Activated CD8-positive, alpha-beta T cell treated with anti-CD3 and anti-CD28 coated beads for 36 hours (primary cell): Measurements from ENCODE around the gene CX3CL1. TPM values are rescaled to one million over a fixed set of nuclear protein-coding genes. Genes with fewer than 3 reads are reported as not detected.
"Not testable (repeated sequence)": the region's sequence is repeated elsewhere in the genome, so short reads cannot be mapped to it uniquely, and the experiment has no call there.

Source experiments
- ATAC-seq: fragments of 200-7000 bp; cut with Tn5 transposase; one replicate; pipeline ENCODE4 v1.10.0; 2021; ENCODE audit warnings: mild to moderate bottlenecking, moderate library complexity
- CTCF ChIA-PET: fragments of 350-600 bp; sonication (Branson Sonifier 250); formaldehyde crosslinking; loops from one replicate; lab custom pipeline; 2021; ENCODE audit warnings: antibody characterized with exemption; lab: Charles Lee
- POLR2A ChIA-PET: fragments of 350-600 bp; sonication (Branson Sonifier 250); formaldehyde crosslinking; loops from one replicate; lab custom pipeline; 2021; ENCODE audit warnings: antibody characterized with exemption; lab: Charles Lee
- DNase-seq: peaks from one replicate; pipeline ENCODE4 v3.0.0-alpha.2; 2020
- H3K27ac Mint-ChIP-seq: one replicate; pipeline ENCODE4 v1.8.0; 2021; ENCODE audit warnings: mild to moderate bottlenecking, mixed read lengths
- H3K27me3 Mint-ChIP-seq: one replicate; pipeline ENCODE4 v1.8.0; 2021; ENCODE audit warnings: mixed read lengths
- H3K36me3 Mint-ChIP-seq: one replicate; pipeline ENCODE4 v1.8.0; 2021; ENCODE audit warnings: low read depth, mixed read lengths
- H3K4me1 Mint-ChIP-seq: one replicate; pipeline ENCODE4 v1.8.0; 2021; ENCODE audit warnings: low read depth, mixed read lengths
- H3K4me3 Mint-ChIP-seq: one replicate; pipeline ENCODE4 v1.8.0; 2021; ENCODE audit warnings: mild to moderate bottlenecking, moderate library complexity, mixed read lengths
- H3K9me3 Mint-ChIP-seq: one replicate; pipeline ENCODE4 v1.8.0; 2021; ENCODE audit warnings: mixed read lengths
- intact Hi-C: fragments of 100-400 bp; cut with micrococcal nuclease; formaldehyde crosslinking; loops from one replicate; pipeline ENCODE4 v1.10.0; 2022
- total RNA-seq, 2 experiments: library from RNA; stranded (reverse); gene quantifications; one replicate each; pipeline ENCODE4 v1.2.3, GENCODE V29; 2021
- TF ChIP-seq, protein P1 (sequence below): fragments of 200-600 bp; IDR thresholded peaks from one replicate; pipeline ENCODE4 v1.8.0; 2022; ENCODE audit warnings: antibody characterized with exemption, mild to moderate bottlenecking

The CX3CL1 gene
- total RNA-seq, 2 experiments from 2014 or later = 0.09 TPM; not detected in 1

- Mint-ChIP-seq H3K27ac (no peak overlapping the region), H3K4me1 (no peaks in the 10 kb centered on the region), H3K9me3 (no peaks in the 10 kb centered on the region), H3K4me3 (no peak overlapping the region), H3K36me3 (no peaks in the 10 kb centered on the region), H3K27me3 (peaks cover 1% of the 10 kb centered on the region)
- TF ChIP-seq, protein P1, sequence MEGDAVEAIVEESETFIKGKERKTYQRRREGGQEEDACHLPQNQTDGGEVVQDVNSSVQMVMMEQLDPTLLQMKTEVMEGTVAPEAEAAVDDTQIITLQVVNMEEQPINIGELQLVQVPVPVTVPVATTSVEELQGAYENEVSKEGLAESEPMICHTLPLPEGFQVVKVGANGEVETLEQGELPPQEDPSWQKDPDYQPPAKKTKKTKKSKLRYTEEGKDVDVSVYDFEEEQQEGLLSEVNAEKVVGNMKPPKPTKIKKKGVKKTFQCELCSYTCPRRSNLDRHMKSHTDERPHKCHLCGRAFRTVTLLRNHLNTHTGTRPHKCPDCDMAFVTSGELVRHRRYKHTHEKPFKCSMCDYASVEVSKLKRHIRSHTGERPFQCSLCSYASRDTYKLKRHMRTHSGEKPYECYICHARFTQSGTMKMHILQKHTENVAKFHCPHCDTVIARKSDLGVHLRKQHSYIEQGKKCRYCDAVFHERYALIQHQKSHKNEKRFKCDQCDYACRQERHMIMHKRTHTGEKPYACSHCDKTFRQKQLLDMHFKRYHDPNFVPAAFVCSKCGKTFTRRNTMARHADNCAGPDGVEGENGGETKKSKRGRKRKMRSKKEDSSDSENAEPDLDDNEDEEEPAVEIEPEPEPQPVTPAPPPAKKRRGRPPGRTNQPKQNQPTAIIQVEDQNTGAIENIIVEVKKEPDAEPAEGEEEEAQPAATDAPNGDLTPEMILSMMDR = no peak
- ATAC-seq = no peak
- DNase-seq = no peak
- ChIA-PET POLR2A (no interaction called here), CTCF (interaction anchor here (1.4 kb wide), 1 partner anchor 22 kb away, joined by 4 read pairs; no protein-coding TSS in a partner anchor)
- intact Hi-C loops = no loop called here
Observed at GRCh38 chr16:57395026-57395425, 22.7 kb downstream of the CX3CL1 start.

DNA sequence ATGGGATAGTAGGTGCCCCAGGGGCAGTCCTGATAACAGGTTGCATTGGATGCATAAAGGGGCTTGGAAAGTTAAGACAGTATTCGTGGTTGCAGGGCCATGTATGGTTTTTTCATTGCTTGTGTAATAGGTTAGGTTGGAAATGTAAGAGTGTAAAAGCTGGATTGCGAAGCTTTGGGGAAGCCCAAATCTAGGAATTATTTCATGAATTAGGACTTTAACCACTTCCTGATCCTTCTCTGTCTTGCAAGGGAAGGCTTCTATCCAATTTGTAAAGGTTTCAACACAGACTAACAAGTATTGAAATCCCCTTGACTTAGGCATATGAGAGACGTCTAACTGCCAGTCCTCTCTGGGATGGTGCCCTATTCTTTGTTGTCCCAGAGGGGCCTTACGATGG lies 24.5 kb downstream of the CX3CL1 start:
- ATAC-seq (no peak), DNase-seq (no peak)
- TF ChIP-seq, protein P1 = no peak
- intact Hi-C loops = no loop called here
- no peaks in the 10 kb centered on the region for H3K27me3 Mint-ChIP-seq
- H3K36me3 Mint-ChIP-seq = no peaks in the 10 kb centered on the region
- ChIA-PET CTCF (interaction anchor here (0.6 to 2.2 kb wide), 2 partner anchors 21 to 74 kb away, joined by 3 to 4 read pairs; no protein-coding TSS in a partner anchor), POLR2A (no interaction called here)
- H3K9me3 Mint-ChIP-seq = no peaks in the 10 kb centered on the region
- H3K4me1 Mint-ChIP-seq = no peaks in the 10 kb centered on the region
- H3K4me3 Mint-ChIP-seq = no peak overlapping the region
- H3K27ac Mint-ChIP-seq = no peak overlapping the region

- H3K36me3 Mint-ChIP-seq, H3K4me3 Mint-ChIP-seq, H3K4me1 Mint-ChIP-seq, ATAC-seq, H3K27me3 Mint-ChIP-seq, H3K9me3 Mint-ChIP-seq, H3K27ac Mint-ChIP-seq, DNase-seq, intact Hi-C loops: not testable (repeated sequence)
- CTCF ChIA-PET = interaction anchor here (2.2 kb wide), 1 partner anchor 20 kb away, joined by 4 read pairs; no protein-coding TSS in a partner anchor
- POLR2A ChIA-PET = interaction anchor here (1.4 kb wide), 1 partner anchor 19 kb away, joined by 4 read pairs; no protein-coding TSS in a partner anchor
Observed at GRCh38 chr16:57397493-57397892, 25.2 kb downstream of the CX3CL1 start.

- no peak for ATAC-seq
- Mint-ChIP-seq H3K4me3 (no peak overlapping the region), H3K27ac (no peak overlapping the region), H3K36me3 (no peaks in the 10 kb centered on the region), H3K9me3 (no peaks in the 10 kb centered on the region), H3K4me1 (peaks cover 9% of the 10 kb centered on the region), H3K27me3 (peaks cover 2% of the 10 kb centered on the region)
- intact Hi-C loops = no loop called here
- DNase-seq = no peak
- TF ChIP-seq, protein P1 = no peak
- ChIA-PET CTCF (interaction anchor here (1.5 to 2.6 kb wide), 2 partner anchors 16 to 23 kb away, joined by 4 to 17 read pairs; no protein-coding TSS in a partner anchor), POLR2A (no interaction called here)
Observed at GRCh38 chr16:57401943-57402640, 29.8 kb downstream of the CX3CL1 start.

GRCh38 chr16:57403965-57404817 lies 31.9 kb downstream of the CX3CL1 start, which contains the start of gene CCL17:
Gene CCL17 (plus strand): TSS chr16:57404767. CDS start chr16:57413933, 9,166 bp downstream.
- Mint-ChIP-seq H3K4me1 (peaks cover 9% of the 10 kb centered on the region), H3K9me3 (no peaks in the 10 kb centered on the region), H3K27me3 (peaks cover 2% of the 10 kb centered on the region), H3K27ac (no peak within 1 kb of the TSS), H3K4me3 (no peak within 1 kb of the TSS), H3K36me3 (no peaks in the 10 kb centered on the region)
- ChIA-PET CTCF (interaction anchor here (0.9 to 2.2 kb wide), 3 partner anchors 9 to 104 kb away, joined by 3 to 20 read pairs (median 8); no protein-coding TSS in a partner anchor), POLR2A (interaction anchor here (0.9 to 1.2 kb wide), 2 partner anchors 14 to 38 kb away, joined by 3 read pairs; no protein-coding TSS in a partner anchor)
- DNase-seq = peak; percentile 25
- intact Hi-C loops = no loop called here
- TF ChIP-seq, protein P1 = no peak
- ATAC-seq = peak; percentile 30
